Panc1 (cell line): ENCODE measurements around the gene SNAP47. TPM values are rescaled to one million over a fixed set of nuclear protein-coding genes. Genes with fewer than 3 reads are reported as not detected.

Experiments
- ATAC-seq: fragments of 200-7000 bp; cut with Tn5 transposase; 2 replicates; pipeline ENCODE4 v1.9.1; 2020; ENCODE audit warnings: mild to moderate bottlenecking, moderate library complexity
- BruUV-seq: library from RNA; stranded (reverse); fragments of 400-500 nt; replicated peaks from 2 replicates; lab custom pipeline; 2021; lab: Mats Ljungman, UMichigan
- CTCF ChIA-PET: fragments of 300-600 bp; sonication (Branson Sonifier 250); formaldehyde crosslinking; loops from one replicate; lab custom pipeline; 2022; ENCODE audit warnings: antibody characterized with exemption; lab: Charles Lee
- POLR2A ChIA-PET: fragments of 300-600 bp; sonication (Branson Sonifier 250); formaldehyde crosslinking; loops from one replicate; lab custom pipeline; 2022; ENCODE audit warnings: antibody characterized with exemption; lab: Charles Lee
- DNase-seq: peaks from one replicate; pipeline ENCODE4 v3.0.0-alpha.2; 2010; ENCODE audit warnings: low read depth, low spot score
- H3K27ac ChIP-seq: 2 replicates; pipeline ENCODE4 v1.5.1; 2011; ENCODE audit warnings: mild to moderate bottlenecking, low read length, inconsistent platforms
- H3K27me3 ChIP-seq: fragments of 200-500 bp; sonication (Bioruptor generic); 2 replicates; pipeline ENCODE4 v1.6.0; 2014; ENCODE audit warnings: low read length, inconsistent platforms; ENCODE audit not compliant: control insufficient read depth, insufficient read depth
- H3K36me3 ChIP-seq: fragments of 200-500 bp; sonication (Bioruptor generic); 2 replicates; pipeline ENCODE4 v1.5.1; 2014; ENCODE audit warnings: inconsistent platforms, mild to moderate bottlenecking, low read length, moderate library complexity; ENCODE audit not compliant: control insufficient read depth, insufficient read depth
- H3K4me1 ChIP-seq: 2 replicates; pipeline ENCODE4 v1.5.1; 2011; ENCODE audit warnings: inconsistent platforms, mild to moderate bottlenecking, low read length, moderate library complexity; ENCODE audit not compliant: control insufficient read depth, insufficient read depth
- H3K4me3 ChIP-seq, 2 experiments: 2 replicates each; pipeline ENCODE4 v1.5.1; 2011 to 2012; ENCODE audit warnings: low read depth in 2 of 2, low read length in 2 of 2, mild to moderate bottlenecking in 2 of 2, inconsistent platforms in 1 of 2, moderate library complexity in 1 of 2
- H3K9me3 ChIP-seq: fragments of 200-500 bp; sonication (Bioruptor generic); 2 replicates; pipeline ENCODE4 v1.5.1; 2014; ENCODE audit warnings: low read depth, mild to moderate bottlenecking, inconsistent platforms, low read length, moderate library complexity; ENCODE audit not compliant: control insufficient read depth, insufficient read depth
- POLR2AphosphoS5 ChIP-seq: IDR thresholded peaks from 2 replicates; pipeline ENCODE4 v1.6.1; 2012; ENCODE audit warnings: mild to moderate bottlenecking, low read depth, low read length, moderate library complexity
- SIN3A ChIP-seq: IDR thresholded peaks from 2 replicates; pipeline ENCODE4 v1.6.1; 2012; ENCODE audit warnings: low read depth, mild to moderate bottlenecking, low read length, moderate library complexity, borderline replicate concordance; ENCODE audit not compliant: insufficient read depth
- TCF7L2 ChIP-seq: IDR thresholded peaks from 2 replicates; pipeline ENCODE4 v1.6.1; 2011; ENCODE audit warnings: mild to moderate bottlenecking, low read depth, low read length, inconsistent platforms
- in situ Hi-C: cut with HindIII; loops from 2 replicates; pipeline ENCODE4 v1.10.0; 2016; ENCODE audit warnings: low sequenced_read_pairs, low pct_unique_long_range_greater_than_20kb
- intact Hi-C: fragments of 100-400 bp; cut with micrococcal nuclease; formaldehyde crosslinking; loops from one replicate; pipeline ENCODE4 v1.10.0; 2022; ENCODE audit not compliant: unreplicated experiment
- total RNA-seq: library from RNA; stranded (reverse); gene quantifications from one replicate; pipeline ENCODE4 v1.2.1, GENCODE V29; 2021; ENCODE audit not compliant: unreplicated experiment
- TF ChIP-seq, protein P1 (sequence below): fragments of 450-650 bp; IDR thresholded peaks from 2 replicates; pipeline ENCODE4 v1.5.1; 2017; ENCODE audit warnings: mild to moderate bottlenecking
- TF ChIP-seq, protein P2 (sequence below), 2 experiments: IDR thresholded peaks; 2 replicates each; pipeline ENCODE4 v1.6.1; 2011 to 2012; ENCODE audit warnings: low read depth in 2 of 2, control low read depth in 1 of 2, low read length in 1 of 2, mild to moderate bottlenecking in 1 of 2, moderate library complexity in 1 of 2; ENCODE audit not compliant: insufficient read depth in 1 of 2

Gene SNAP47
- total RNA-seq, 1 experiment from 2014 or later: 55.6 TPM

DNA sequence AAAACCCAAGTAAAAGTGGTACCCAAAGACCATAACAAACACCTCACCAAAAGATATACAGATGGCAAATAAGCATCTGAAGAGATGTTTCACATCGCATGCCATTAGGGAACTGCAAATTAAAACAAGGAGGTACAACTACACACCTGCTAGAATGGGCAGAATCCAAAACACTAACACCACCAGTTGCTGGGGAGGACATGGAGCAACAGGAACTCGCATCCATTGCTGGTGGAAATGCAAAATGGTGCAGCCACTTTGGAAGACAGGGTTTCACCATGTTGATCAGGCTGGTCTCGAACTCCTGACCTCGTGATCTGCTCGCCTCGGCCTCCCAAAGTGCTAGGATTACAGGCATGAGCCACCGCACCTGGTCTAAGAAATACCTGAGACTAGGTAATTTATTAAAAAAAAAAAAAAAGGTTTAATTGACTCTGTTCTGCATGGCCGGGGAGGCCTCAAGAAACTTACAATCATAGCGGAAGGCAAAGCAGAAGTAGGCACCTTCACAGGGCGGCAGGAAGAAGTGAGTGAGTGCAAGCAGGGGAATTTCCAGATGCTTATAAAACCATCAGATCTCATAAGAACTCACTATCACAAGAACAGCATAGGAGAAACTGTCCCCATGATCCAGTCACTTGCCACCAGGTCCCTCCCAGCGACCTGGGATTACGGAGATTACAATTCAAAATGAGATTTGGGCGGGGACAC is 50.0 kb downstream of the SNAP47 start:
- H3K9me3 ChIP-seq: no peaks in the 10 kb centered on the region
- H3K4me1 ChIP-seq: peaks cover 17% of the 10 kb centered on the region
- BruUV-seq: no TSS peak
- in situ Hi-C loops: no loop called here
- intact Hi-C loops: no loop called here
- DNase-seq (no peak), ATAC-seq (no peak)
- CTCF ChIA-PET: no interaction called here
- no peaks in the 10 kb centered on the region for H3K27me3 ChIP-seq
- POLR2A ChIA-PET: no interaction called here
- H3K36me3 ChIP-seq: no peaks in the 10 kb centered on the region
- no peak overlapping the region for H3K4me3 ChIP-seq
- H3K27ac ChIP-seq: no peak overlapping the region
- TF ChIP-seq, protein P1, sequence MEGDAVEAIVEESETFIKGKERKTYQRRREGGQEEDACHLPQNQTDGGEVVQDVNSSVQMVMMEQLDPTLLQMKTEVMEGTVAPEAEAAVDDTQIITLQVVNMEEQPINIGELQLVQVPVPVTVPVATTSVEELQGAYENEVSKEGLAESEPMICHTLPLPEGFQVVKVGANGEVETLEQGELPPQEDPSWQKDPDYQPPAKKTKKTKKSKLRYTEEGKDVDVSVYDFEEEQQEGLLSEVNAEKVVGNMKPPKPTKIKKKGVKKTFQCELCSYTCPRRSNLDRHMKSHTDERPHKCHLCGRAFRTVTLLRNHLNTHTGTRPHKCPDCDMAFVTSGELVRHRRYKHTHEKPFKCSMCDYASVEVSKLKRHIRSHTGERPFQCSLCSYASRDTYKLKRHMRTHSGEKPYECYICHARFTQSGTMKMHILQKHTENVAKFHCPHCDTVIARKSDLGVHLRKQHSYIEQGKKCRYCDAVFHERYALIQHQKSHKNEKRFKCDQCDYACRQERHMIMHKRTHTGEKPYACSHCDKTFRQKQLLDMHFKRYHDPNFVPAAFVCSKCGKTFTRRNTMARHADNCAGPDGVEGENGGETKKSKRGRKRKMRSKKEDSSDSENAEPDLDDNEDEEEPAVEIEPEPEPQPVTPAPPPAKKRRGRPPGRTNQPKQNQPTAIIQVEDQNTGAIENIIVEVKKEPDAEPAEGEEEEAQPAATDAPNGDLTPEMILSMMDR: no peak
- TF ChIP-seq POLR2AphosphoS5: 0 out of 2 replicates have a peak, but pooled peaks have one; percentile 30

DNA sequence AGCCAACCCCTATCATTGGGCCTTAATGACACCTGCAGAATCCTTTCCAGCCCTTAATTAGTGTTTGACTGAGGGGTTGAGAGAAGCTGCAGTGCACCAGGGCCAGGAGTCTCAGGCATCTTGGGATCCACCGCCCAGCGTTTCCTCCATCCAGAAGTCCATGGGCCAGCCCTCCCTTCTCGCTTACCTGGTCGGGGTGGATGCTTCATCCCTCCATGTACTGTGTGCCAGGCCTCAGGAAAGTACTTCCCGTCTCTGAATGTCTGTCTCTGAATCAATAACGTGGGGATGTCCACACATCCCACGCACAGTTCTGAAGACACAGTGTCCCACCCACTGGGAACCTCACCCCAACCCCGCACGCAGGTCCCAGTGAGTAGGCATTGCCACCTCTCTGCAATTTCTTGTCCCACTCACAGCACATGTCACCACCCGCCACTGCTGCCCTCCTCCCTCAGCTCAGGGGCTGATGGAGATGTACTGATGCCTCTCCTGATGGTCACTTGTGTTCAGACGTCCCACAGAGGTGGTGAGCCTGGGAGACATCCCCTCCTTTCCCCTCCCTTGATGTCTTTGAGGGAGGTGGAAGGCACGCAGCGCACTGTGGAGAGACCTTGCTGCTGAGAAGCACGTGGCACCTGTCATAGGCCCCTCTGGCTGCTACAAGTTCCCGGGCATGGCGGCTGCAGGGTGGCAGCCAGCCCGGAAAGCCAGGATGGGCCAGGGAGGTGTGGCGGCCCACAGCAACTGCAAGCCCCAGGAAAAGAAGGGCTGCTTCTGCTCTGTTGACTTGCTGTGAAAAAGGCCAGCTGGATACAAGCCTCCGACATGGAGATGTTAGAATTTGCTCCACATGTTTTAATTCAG is 50.8 kb downstream of the SNAP47 start:
- TF ChIP-seq, protein P2, sequence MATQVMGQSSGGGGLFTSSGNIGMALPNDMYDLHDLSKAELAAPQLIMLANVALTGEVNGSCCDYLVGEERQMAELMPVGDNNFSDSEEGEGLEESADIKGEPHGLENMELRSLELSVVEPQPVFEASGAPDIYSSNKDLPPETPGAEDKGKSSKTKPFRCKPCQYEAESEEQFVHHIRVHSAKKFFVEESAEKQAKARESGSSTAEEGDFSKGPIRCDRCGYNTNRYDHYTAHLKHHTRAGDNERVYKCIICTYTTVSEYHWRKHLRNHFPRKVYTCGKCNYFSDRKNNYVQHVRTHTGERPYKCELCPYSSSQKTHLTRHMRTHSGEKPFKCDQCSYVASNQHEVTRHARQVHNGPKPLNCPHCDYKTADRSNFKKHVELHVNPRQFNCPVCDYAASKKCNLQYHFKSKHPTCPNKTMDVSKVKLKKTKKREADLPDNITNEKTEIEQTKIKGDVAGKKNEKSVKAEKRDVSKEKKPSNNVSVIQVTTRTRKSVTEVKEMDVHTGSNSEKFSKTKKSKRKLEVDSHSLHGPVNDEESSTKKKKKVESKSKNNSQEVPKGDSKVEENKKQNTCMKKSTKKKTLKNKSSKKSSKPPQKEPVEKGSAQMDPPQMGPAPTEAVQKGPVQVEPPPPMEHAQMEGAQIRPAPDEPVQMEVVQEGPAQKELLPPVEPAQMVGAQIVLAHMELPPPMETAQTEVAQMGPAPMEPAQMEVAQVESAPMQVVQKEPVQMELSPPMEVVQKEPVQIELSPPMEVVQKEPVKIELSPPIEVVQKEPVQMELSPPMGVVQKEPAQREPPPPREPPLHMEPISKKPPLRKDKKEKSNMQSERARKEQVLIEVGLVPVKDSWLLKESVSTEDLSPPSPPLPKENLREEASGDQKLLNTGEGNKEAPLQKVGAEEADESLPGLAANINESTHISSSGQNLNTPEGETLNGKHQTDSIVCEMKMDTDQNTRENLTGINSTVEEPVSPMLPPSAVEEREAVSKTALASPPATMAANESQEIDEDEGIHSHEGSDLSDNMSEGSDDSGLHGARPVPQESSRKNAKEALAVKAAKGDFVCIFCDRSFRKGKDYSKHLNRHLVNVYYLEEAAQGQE (IDR thresholded peaks at IDR 0.05; ENCODE audit: insufficient read depth in 1 of 2, low read depth in 2 of 2, low read length in 1 of 2): no peak
- no peak for TF ChIP-seq SIN3A
- TF ChIP-seq POLR2AphosphoS5: no peak
- TF ChIP-seq TCF7L2: no peak
- TF ChIP-seq, protein P1: no peak
- BruUV-seq: no TSS peak
- Histone ChIP-seq H3K27ac (no peak overlapping the region), H3K27me3 (no peaks in the 10 kb centered on the region), H3K36me3 (no peaks in the 10 kb centered on the region), H3K4me1 (peaks cover 17% of the 10 kb centered on the region), H3K4me3 (no peak overlapping the region), H3K9me3 (no peaks in the 10 kb centered on the region)
- intact Hi-C loops (no loop called here), in situ Hi-C loops (no loop called here)
- POLR2A ChIA-PET: no interaction called here
- no peak for ATAC-seq
- DNase-seq: no peak
- CTCF ChIA-PET: no interaction called here
